COR-L47 (cell line): ENCODE data around the gene CREB3L1.
"Not testable (repeated sequence)": the region's sequence is repeated elsewhere in the genome, so short reads cannot be mapped to it uniquely, and the experiment has no call there.

Source experiments
- DNase-seq: peaks from one replicate; lab custom pipeline; 2025; lab: John Stamatoyannopoulos, UW

Gene CREB3L1

GRCh38 chr11:46295312-46296058, 18.0 kb downstream of the CREB3L1 start:
- peak; percentile 50 for DNase-seq

- no peak for DNase-seq
Measured at GRCh38 chr11:46296059-46296527, 18.6 kb downstream of the CREB3L1 start.

DNA sequence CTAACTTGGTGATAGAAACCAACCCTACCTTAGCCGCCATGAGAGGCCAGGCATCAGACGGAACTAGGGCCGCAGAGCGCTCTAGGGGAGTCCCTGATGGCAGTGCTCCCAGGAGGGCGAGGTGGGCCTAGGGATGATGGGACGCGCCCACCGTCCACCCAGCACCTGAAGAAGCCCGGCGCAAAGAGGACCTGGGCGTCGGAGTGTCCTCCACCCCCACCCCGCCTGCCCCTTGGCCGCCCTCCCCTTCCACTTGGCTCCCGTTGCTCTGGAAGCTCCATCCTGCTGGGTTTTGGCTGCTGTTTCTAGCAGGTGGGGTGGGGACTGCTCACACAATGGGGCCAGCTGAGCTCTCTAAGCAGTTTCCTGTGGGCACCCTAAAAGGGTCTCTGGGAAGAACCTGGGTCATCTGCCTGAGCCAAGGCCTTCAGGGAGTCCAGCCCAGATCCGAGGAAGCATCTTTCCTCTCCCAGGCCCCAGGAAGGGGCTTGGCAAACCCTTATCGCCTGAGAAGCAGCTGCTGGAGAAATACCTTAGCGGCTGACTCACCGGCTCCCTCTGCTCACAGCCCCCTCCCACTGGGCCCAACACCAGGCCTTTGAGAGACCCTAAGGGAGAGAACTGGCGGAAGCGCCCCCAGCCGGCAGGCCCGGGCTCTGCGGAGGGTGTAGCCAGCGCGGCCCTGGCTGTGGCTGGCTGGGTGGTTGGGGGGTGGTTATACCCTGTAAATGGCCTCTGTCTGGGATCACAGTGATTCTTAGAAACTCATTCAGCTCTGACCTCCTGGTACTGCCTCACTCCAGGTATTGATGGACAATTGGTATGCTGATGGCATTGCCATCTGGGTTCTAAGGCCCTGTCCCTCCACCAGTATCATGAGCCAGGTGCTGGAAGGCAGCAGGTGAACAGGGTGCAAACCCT, 19.3 kb downstream of the CREB3L1 start:
- DNase-seq: peak; percentile 76

DNA sequence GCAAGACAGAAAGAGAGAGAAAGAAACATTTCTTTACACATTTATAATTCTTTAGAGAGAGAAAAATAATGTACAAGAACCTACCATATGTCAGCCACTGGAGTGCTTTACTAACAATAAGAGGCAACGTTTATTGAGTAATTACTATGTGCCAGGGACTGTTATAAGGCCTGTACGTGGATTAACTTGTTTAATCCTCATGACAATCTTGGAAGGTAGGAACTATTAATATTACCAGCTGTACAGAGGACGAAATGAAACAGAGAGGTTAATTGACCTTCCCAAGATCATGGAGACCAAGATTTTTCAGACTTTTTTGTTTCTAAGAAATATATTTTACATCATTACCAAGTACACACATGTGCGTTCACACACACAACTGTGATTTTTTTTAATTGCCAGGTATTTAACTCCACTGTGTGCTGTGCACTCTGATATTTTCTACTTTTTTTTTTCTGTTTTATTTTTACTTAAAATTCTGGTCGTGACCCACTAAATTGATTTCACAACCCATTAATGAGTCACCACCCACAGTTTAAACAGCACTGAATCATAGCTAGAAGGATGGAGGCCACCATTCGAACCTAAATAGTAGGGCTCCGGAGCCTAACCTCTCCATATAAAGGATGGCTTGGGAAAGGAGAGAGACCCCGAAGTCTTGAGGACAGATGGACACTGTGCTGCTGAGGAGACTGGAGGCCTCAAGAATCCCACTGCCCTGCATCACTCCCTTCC, 21.4 kb downstream of the CREB3L1 start:
- DNase-seq: no peak

GRCh38 chr11:46299451-46299961, 22.0 kb downstream of the CREB3L1 start:
- no peak for DNase-seq

DNA sequence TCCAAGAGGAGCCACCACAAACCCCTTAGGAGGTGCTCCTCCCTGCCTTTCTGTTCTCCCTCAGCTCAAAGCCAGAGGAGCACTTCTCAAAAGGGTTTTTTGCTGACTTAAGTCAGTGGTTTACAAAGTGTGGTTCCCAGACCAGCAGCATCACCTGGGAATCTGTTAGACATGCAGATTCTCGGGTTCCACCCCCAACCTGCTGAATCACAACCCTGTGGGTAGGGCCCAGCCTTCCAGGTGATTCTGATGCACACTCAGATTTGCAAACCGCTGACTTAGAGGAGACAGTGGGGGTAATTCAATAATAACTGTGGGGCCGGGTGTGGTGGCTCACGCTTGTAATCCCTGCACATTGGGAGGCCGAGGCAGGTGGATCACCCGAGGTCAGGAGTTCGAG, 22.8 kb downstream of the CREB3L1 start:
- DNase-seq: no peak

DNA sequence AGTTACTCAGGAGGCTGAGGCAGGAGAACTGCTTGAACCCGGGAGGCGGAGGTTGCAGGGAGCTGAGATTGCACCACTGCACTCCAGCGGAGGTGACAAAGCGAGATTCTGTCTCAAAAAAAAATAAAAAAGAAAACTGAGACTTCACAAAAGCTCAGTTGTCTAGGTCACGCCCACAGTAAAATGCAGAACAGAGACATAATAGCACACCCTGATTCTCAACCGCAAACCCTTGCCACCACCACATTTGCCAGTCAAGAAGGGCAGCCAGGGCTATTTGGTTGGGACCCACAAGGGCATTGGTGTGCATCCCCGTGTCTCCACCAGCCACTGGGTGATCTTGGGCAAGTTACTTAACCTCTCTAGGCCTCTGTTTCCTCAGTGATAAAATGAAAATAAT, 25.4 kb downstream of the CREB3L1 start:
- no peak for DNase-seq

DNA sequence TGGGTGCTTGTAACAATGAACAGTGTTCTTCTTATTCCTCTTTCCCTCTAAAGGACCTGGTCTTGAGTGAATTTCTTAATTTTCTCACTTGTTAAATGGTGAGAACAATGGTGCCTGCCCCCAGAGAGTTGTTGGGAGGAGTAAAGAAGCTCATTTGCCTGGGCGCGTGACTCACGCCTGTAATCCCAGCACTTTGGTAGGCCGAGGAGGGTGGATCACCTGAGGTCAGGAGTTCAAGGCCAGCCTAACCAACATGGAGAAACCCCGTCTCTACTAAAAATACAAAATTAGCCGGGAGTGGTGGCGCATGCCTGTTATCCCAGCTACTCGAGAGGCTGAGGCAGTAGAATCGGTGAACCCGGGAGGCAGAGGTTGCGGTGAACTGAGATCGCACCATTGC, 26.6 kb downstream of the CREB3L1 start:
- DNase-seq: not testable (repeated sequence)

- DNase-seq: no peak
Measured at GRCh38 chr11:46304605-46305179, 27.2 kb downstream of the CREB3L1 start.

DNA sequence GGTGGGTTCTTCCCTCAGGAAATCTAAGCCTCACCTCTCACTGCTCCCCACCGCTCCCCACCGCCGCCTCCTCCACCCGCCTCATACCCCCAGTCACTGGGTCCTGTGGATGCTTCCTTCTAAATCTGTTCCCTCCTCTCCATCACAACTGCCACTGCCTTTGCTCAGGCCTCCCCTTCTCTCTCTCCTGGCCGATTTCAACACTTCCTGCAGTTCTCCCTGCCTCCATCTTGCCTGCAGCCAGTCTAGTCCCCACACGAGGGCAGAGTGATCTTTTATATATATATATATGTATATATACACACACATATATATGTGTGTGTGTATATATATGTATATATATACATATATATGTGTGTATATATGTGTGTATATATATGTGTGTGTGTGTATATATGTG, 27.8 kb downstream of the CREB3L1 start:
- DNase-seq: no peak

DNA sequence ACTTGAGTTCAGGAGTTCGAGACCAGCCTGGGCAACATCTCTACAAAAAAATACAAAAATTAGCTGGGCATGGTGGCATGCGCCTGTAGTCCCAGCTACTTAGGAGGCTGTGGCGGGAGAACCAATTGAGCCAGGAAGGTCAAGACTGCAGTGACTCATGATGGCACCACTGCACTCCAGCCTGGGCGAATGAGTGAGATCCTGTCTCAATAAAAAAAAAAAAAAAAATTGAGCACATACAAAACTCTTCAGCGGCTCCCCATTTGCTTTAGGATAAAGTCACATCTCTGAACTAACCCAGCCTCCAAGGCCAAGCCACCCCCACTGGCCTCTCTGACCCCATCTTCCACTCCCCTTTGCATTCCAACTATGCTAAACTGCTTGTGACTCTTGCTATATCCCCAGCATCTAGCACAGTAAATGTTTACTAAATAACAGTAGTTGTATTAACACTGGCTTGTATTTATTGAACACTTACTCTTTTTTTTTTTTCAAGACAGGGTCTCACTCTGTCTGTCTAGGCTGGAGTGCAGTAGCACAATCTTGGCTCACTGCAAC, 28.9 kb downstream of the CREB3L1 start:
- DNase-seq: no peak

DNA sequence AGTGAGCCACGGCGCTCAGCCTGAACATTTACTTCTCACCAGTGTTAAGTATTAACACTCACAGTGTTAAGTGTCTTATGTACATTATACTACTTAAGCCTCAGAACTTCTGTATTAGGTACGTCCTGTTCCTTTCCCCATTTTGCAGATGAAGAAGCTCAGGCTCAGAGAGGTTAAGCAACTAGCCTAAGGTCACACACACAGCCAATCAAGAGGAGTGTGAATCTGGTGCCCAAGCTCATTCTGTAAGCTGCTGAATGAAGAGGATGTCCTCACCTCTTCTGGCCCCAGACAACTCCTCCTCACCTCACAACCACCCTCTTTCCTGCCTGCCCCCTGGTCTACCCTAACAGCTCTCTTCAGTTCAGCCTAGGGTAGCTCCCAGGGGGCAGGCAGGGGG, 29.9 kb downstream of the CREB3L1 start:
- no peak for DNase-seq

DNA sequence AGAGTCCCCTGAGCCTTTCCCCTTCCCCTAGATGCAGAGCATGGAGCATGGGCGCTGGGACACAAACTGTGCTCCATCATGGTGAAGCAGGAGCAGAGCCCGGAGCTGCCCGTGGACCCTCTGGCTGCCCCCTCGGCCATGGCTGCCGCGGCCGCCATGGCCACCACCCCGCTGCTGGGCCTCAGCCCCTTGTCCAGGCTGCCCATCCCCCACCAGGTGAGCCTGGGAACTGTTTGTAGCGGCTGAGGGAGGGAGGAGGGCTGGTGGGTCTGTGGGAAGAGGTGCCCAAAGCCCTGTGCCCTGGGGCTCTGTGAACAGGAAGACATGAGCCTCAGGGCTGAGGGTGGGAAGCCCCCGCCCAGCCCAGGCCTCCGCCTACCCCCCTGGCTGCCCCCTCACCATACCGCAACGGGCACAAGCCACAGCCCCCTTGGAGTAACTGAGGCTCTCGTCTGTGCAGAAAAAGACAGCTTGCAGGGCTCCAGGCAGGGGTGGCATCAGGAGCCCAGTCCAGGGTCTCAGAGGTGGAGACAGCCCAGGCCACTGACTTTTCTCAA, 30.4 kb downstream of the CREB3L1 start:
- no peak for DNase-seq

GRCh38 chr11:46308631-46309419, 31.4 kb downstream of the CREB3L1 start:
- peak; percentile 53 for DNase-seq

DNA sequence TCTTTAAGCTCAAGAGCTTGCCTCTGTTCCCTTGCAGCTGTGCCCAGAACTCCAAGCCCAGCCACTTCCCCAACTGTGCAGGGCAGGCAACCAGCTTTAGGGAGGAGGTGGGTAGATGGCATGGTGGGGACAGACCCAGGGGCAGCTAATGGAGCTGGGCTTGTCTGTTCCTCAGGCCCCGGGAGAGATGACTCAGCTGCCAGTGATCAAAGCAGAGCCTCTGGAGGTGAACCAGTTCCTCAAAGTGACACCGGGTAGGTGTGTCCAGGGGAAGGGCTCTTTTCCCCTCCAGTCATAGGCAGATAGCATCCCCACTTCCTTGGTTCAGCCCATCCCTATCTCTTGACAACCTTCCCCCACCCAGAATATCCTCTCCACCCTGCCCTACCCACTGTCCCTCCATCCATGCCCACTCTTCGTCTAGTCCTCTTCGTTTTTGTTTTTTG, 32.4 kb downstream of the CREB3L1 start:
- DNase-seq: no peak

DNA sequence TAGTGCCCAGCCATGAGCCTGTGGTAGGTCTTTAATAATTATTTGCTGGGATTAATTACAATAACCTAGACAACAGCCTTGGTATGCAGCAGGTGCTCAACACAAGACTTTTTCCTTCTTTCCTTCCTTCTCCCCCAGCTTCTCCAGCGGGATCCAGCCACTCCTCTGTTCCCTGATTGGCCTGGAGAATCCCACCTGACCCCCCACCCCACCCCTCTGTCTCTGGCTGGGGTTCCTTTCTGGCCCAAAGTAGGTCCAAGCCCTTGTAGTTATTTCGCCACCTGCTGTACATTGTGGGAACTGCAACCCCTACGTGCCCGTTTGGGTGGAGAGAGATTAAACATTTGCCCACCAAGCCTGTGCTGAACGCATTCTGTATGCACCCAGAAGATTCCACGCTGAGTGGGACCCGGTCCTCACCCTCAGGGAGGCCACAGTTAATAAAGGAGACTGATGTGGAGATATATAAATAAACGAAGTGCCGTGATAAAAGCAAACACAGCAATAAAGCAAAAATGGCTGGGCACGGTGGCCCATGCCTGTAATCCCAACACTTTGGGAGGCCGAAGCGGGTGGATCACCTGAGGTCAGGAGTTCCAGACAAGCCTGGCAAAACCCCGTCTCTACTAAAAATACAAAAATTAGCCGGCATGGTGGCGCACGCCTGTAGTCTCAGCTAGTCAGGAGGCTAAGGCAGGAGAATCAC, 37.7 kb downstream of the CREB3L1 start:
- peak; percentile 49 for DNase-seq

DNA sequence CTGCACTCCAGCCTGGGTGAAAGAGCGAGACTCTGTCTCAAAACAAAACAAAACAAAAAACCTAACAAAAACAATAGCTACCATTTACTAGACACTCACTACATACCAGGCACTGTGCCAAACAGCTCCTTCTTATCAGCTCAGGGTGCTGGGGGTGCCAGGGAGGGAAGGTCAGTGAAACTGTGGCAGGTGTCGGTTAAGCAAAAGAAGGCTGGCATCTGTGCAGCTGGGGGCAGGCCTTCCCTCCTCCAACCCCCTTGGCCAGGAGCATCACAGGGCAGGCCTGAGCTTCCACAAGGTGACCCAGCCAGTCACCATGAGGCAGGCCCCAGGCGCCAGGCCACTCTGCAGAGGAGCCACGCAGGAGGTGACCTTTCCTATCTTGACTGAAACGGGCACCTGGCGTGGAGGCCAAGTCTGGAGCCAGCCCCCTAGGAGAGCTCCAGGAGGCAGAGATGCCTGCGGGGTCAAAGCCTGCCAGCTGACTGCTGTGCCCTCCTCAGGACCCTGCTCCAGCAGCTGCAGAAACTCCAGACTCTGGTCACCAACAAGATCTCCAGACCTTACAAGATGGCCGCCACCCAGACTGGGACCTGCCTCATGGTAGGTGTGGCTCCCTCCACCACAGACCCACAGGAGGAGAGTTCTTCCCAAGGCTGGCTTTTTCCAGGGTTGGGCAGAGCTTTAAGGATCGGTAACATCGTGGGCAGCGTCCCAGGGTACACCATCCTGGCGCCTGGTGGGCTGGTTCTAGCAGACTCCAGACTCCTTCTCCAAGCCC, 38.5 kb downstream of the CREB3L1 start:
- peak; percentile 22 for DNase-seq

DNA sequence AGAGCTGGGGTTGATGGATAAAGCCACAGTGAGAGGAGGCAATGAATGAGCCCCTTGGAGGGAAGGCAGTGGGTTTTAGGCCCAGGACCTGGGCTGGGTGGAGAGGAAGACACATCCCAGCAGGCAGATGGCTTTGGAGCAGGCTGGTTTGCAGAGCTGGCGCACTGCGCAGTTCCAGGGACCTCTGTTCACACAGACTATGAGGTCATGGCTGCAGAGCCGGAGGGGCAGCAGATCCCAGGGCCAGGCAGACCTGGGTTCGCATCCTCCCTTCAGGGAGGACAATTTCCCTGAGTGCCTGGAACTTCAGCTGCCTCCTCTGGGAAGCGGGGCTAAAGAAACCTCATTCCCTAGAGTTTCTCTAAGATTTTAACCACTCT, 41.6 kb downstream of the CREB3L1 start:
- no peak for DNase-seq

DNA sequence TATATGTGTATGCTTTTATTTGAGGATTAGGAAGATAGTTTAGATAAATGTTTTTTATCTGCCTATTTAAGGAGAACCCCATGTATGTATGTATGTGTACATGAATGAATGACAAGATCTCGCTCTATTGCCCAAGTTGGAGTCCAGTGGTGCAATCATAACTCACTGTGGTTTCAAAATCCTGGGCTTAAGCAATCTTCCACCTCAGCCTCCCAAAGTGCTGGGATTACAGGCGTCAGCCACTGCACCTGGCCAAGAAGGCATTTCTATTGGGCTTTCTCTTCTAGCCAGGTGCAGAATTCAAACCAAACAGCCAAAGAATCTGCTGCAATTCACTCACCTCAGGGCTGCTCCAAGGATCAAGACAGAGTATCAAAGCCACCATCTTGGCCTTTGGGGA, 44.3 kb downstream of the CREB3L1 start:
- no peak for DNase-seq
